Nephron (organoid): ENCODE measurements around the gene IKZF4.

Experiments
- H3K27ac Mint-ChIP-seq, 3 experiments: 2 replicates each; pipeline ENCODE4 v1.8.0; 2020; ENCODE audit warnings: mixed read lengths in 3 of 3, mild to moderate bottlenecking in 2 of 3, moderate library complexity in 1 of 3
- H3K27me3 Mint-ChIP-seq: 2 replicates; pipeline ENCODE4 v1.8.0; 2021; ENCODE audit warnings: low read depth, mild to moderate bottlenecking, moderate library complexity, mixed read lengths
- H3K36me3 Mint-ChIP-seq: 2 replicates; pipeline ENCODE4 v1.8.0; 2020; ENCODE audit warnings: low read depth, mixed read lengths
- H3K4me1 Mint-ChIP-seq: 2 replicates; pipeline ENCODE4 v1.8.0; 2020; ENCODE audit warnings: mixed read lengths
- H3K4me3 Mint-ChIP-seq, 3 experiments: 2 replicates each; pipeline ENCODE4 v1.8.0; 2020; ENCODE audit warnings: mild to moderate bottlenecking in 3 of 3, mixed read lengths in 3 of 3, moderate library complexity in 2 of 3
- H3K9me3 Mint-ChIP-seq: 2 replicates; pipeline ENCODE4 v1.8.0; 2020; ENCODE audit warnings: mixed read lengths
- CTCF ChIP-seq, 3 experiments: fragments of 200-600 bp; sonication (generic); IDR thresholded peaks; one replicate each; pipeline ENCODE4 v1.5.0; 2021; ENCODE audit warnings: antibody characterized with exemption in 3 of 3; ENCODE audit not compliant: unreplicated experiment in 3 of 3

IKZF4 gene

GRCh38 chr12:56020423-56021184, at the start of gene IKZF4:
TSS of gene IKZF4 (plus strand) at chr12:56021043. CDS start at chr12:56021494, 451 bp downstream.
- peaks cover 25% of the 10 kb centered on the region for H3K36me3 Mint-ChIP-seq
- no peaks in the 10 kb centered on the region for H3K9me3 Mint-ChIP-seq
- H3K4me3 Mint-ChIP-seq, result peak within 1 kb of the TSS; percentile 89 to 96 (median 91)
- peaks cover 55% of the 10 kb centered on the region for H3K4me1 Mint-ChIP-seq
- H3K27ac Mint-ChIP-seq, result peak within 1 kb of the TSS; percentile 97 to 99 (median 98)
- TF ChIP-seq CTCF (IDR thresholded peaks at IDR 0.05; ENCODE audit: unreplicated experiment in 3 of 3), result no peak
- H3K27me3 Mint-ChIP-seq, result no peaks in the 10 kb centered on the region

DNA sequence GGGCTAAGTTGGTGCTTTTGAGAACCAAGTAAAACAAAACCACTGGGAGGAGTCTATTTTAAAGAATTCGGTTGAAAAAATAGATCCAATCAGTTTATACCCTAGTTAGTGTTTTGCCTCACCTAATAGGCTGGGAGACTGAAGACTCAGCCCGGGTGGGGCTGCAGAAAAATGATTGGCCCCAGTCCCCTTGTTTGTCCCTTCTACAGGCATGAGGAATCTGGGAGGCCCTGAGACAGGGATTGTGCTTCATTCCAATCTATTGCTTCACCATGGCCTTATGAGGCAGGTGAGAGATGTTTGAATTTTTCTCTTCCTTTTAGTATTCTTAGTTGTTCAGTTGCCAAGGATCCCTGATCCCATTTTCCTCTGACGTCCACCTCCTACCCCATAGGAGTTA, 48.8 kb upstream of the IKZF4 start:
- no peaks in the 10 kb centered on the region for H3K9me3 Mint-ChIP-seq
- H3K27ac Mint-ChIP-seq, result no peak overlapping the region
- peaks cover 18% of the 10 kb centered on the region for H3K4me1 Mint-ChIP-seq
- no peak for TF ChIP-seq CTCF (IDR thresholded peaks at IDR 0.05; ENCODE audit: unreplicated experiment in 3 of 3)
- H3K4me3 Mint-ChIP-seq, result peak overlapping the region in 2 of 3 experiments; percentile 54 to 68
- no peaks in the 10 kb centered on the region for H3K27me3 Mint-ChIP-seq
- peaks cover 18% of the 10 kb centered on the region for H3K36me3 Mint-ChIP-seq

DNA sequence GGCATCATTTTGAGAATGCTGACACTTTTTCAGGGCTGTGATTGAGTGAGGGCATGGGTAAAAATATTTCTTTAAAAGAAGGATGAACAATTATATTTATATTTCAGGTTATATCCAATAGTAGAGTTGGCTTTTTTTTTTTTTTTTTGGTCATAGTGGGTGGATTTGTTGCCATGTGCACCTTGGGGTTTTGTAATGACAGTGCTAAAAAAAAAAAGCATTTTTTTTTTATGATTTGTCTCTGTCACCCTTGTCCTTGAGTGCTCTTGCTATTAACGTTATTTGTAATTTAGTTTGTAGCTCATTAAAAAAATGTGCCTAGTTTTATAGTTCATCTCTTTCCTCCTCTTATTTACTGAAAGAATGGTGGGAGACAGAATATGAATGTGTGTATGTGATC, 48.4 kb upstream of the IKZF4 start:
- Mint-ChIP-seq H3K27ac (no peak overlapping the region), H3K4me3 (peak overlapping the region in 2 of 3 experiments; percentile 54 to 68), H3K4me1 (peaks cover 17% of the 10 kb centered on the region), H3K36me3 (peaks cover 22% of the 10 kb centered on the region), H3K9me3 (no peaks in the 10 kb centered on the region), H3K27me3 (no peaks in the 10 kb centered on the region)
- TF ChIP-seq CTCF (IDR thresholded peaks at IDR 0.05; ENCODE audit: unreplicated experiment in 3 of 3), result no peak

GRCh38 chr12:55972911-55973598, 47.8 kb upstream of the IKZF4 start:
- TF ChIP-seq CTCF (IDR thresholded peaks at IDR 0.05; ENCODE audit: unreplicated experiment in 3 of 3), result no peak
- no peak overlapping the region for H3K27ac Mint-ChIP-seq
- H3K4me3 Mint-ChIP-seq, result no peak overlapping the region
- peaks cover 11% of the 10 kb centered on the region for H3K4me1 Mint-ChIP-seq
- no peaks in the 10 kb centered on the region for H3K9me3 Mint-ChIP-seq
- no peaks in the 10 kb centered on the region for H3K27me3 Mint-ChIP-seq
- peaks cover 26% of the 10 kb centered on the region for H3K36me3 Mint-ChIP-seq

- peaks cover 32% of the 10 kb centered on the region for H3K36me3 Mint-ChIP-seq
- peaks cover 7% of the 10 kb centered on the region for H3K4me1 Mint-ChIP-seq
- no peak within 1 kb of the TSS for H3K4me3 Mint-ChIP-seq
These were observed 47.1 kb upstream of the IKZF4 start, which contains the start of gene RAB5B for GRCh38 chr12:55973599-55974307. TSS of gene RAB5B (plus strand) at chr12:55974078. CDS start at chr12:55986961, 12,883 bp downstream.

More at GRCh38 chr12:55973599-55974307, 47.1 kb upstream of the IKZF4 start, which contains the start of gene RAB5B:
- no peak for TF ChIP-seq CTCF (IDR thresholded peaks at IDR 0.05; ENCODE audit: unreplicated experiment in 3 of 3)
- Mint-ChIP-seq H3K9me3 (no peaks in the 10 kb centered on the region), H3K27me3 (no peaks in the 10 kb centered on the region), H3K27ac (no peak within 1 kb of the TSS)
